Measurements from ENCODE around the gene ROMO1. TPM values are rescaled to one million over a fixed set of nuclear protein-coding genes. Genes with fewer than 3 reads are reported as not detected.
"Not testable (repeated sequence)": the region's sequence is repeated elsewhere in the genome, so short reads cannot be mapped to it uniquely, and the experiment has no call there.

ROMO1 gene
- total RNA-seq, 4 donors from 2014 or later: 154 to 259 (median 192) TPM

GRCh38 chr20:35714127-35714526 is 14.9 kb downstream of the ROMO1 start:
- Histone ChIP-seq H3K27me3 (no peaks in the 10 kb centered on the region), H3K9me3 (no peaks in the 10 kb centered on the region), H3K4me1 (no peaks in the 10 kb centered on the region), H3K36me3 (peaks cover 0 to 98% (median 0%) of the 10 kb centered on the region in 3 donors), H3K4me3 (no peak overlapping the region), H3K27ac (no peak overlapping the region)
- no peak for TF ChIP-seq POLR2A (IDR thresholded peaks at IDR 0.05)
- TF ChIP-seq CTCF (IDR thresholded peaks at IDR 0.05): no peak
- DNase-seq: no peak

GRCh38 chr20:35715652-35716051 is 16.4 kb downstream of the ROMO1 start:
- no peak overlapping the region for H3K4me3 ChIP-seq
- no peaks in the 10 kb centered on the region for H3K9me3 ChIP-seq
- H3K27me3 ChIP-seq: no peaks in the 10 kb centered on the region
- peaks cover 0 to 98% (median 0%) of the 10 kb centered on the region in 3 donors for H3K36me3 ChIP-seq
- no peaks in the 10 kb centered on the region for H3K4me1 ChIP-seq
- no peak for DNase-seq
- no peak overlapping the region for H3K27ac ChIP-seq
- TF ChIP-seq CTCF (IDR thresholded peaks at IDR 0.05) (no peak), POLR2A (IDR thresholded peaks at IDR 0.05) (no peak)

- Histone ChIP-seq H3K36me3 (peaks cover 0 to 98% (median 0%) of the 10 kb centered on the region in 3 donors), H3K27me3 (no peaks in the 10 kb centered on the region), H3K4me1 (no peaks in the 10 kb centered on the region), H3K27ac (no peak overlapping the region), H3K9me3 (no peaks in the 10 kb centered on the region), H3K4me3 (no peak overlapping the region)
- no peak for TF ChIP-seq POLR2A (IDR thresholded peaks at IDR 0.05)
- TF ChIP-seq CTCF (IDR thresholded peaks at IDR 0.05): no peak
- DNase-seq: no peak
Measured at GRCh38 chr20:35716330-35716729, 17.1 kb downstream of the ROMO1 start.

- H3K4me1 ChIP-seq, DNase-seq: not testable (repeated sequence)
- peaks cover 0 to 96% (median under 1%) of the 10 kb centered on the region in 3 donors for H3K36me3 ChIP-seq
Measured at GRCh38 chr20:35718321-35718720, 19.1 kb downstream of the ROMO1 start.

GRCh38 chr20:35718972-35719635 is 19.9 kb downstream of the ROMO1 start:
- Histone ChIP-seq H3K27me3 (no peaks in the 10 kb centered on the region), H3K9me3 (no peaks in the 10 kb centered on the region), H3K4me3 (no peak overlapping the region), H3K27ac (no peak overlapping the region), H3K36me3 (peaks cover 0 to 96% (median 8%) of the 10 kb centered on the region in 3 donors), H3K4me1 (no peaks in the 10 kb centered on the region)
- DNase-seq: no peak
- TF ChIP-seq POLR2A (IDR thresholded peaks at IDR 0.05) (no peak), CTCF (IDR thresholded peaks at IDR 0.05) (no peak)

More at GRCh38 chr20:35718321-35718720, 19.1 kb downstream of the ROMO1 start:
- H3K27me3 ChIP-seq, H3K9me3 ChIP-seq, H3K4me3 ChIP-seq, H3K27ac ChIP-seq: not testable (repeated sequence)

- TF ChIP-seq POLR2A (IDR thresholded peaks at IDR 0.05) (no peak), CTCF (IDR thresholded peaks at IDR 0.05) (no peak)
- no peak overlapping the region for H3K27ac ChIP-seq
- DNase-seq: no peak
- peaks cover 0 to 96% (median 9%) of the 10 kb centered on the region in 3 donors for H3K36me3 ChIP-seq
- no peak overlapping the region for H3K4me3 ChIP-seq
- no peaks in the 10 kb centered on the region for H3K4me1 ChIP-seq
- H3K9me3 ChIP-seq: no peaks in the 10 kb centered on the region
- no peaks in the 10 kb centered on the region for H3K27me3 ChIP-seq
Measured at GRCh38 chr20:35719717-35720116, 20.5 kb downstream of the ROMO1 start.

All from Peyer's patch (tissue), 4 donors.